HG02623 (cell line): ENCODE data around the gene SMARCA2.

ENCODE experiments used
- ATAC-seq: cut with Tn5 transposase; IDR thresholded peaks from one replicate; pipeline ENCODE4 v1.9.1; 2021; ENCODE audit warnings: moderate library complexity; ENCODE audit not compliant: unreplicated experiment

The SMARCA2 gene

DNA sequence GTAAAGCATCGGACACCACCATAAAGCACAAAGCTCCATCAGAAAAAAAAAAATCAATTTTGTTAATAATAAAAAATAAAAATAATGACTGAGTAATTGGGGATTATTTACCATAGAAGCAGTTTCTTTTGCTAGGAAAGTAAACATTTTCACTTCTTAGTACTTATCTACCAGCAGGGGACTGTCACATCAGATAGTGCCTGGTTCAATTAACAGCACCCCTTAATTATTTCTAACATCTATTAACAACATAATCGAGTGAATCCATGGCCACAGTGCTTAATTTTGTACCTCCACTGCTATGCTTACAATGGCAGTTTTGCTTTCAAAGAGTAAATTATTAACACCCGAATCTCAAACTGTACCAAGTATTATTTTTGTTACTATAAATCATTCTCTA, 221.7 kb downstream of the SMARCA2 start:
- ATAC-seq: no peak

- no peak for ATAC-seq
Observed at GRCh38 chr9:2241461-2241835, 226.3 kb downstream of the SMARCA2 start.

DNA sequence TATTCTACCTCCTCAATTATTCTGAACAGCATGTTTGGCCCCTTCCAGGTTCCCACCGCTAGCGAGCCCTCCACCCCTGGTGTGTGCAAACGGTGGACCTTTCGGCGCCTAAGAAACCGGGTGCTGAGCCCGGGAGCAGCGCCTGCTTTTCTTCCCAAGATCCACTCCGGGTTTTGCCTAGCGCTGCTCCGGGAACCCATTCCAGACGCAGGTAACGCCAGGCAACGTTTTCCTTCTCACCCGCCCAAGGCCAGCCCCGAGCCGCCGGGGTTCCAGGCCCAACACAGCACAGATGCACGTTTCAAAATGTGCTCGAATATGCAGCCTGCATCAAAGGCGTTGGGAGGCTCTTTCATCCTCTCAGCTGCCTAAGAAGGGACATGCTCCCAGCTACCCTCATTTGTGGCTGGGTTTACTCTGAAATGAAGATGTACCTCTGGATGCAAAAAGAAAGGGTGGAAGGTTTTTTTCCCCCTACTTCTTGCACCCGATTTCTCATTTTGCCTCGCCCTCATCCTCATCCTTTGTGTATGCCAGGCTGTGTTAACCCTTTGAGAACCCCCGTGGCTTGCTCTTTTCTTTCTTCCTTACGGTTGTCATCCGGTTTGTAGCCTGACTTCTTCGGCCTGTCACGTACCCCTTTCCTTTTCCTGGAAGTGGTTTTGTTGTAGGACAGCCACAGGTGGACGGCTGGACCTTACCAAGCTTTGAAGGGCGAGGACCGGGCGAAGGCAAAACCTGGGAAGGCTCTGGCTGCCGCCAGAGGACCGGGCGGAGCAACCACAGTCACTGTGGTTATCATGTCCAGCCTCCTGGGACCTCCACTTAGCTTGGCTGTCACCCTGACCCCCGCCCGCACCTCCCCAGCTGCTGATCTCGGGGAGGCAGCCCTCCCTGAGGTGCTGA, 226.9 kb downstream of the SMARCA2 start:
- ATAC-seq: peak; percentile 89

DNA sequence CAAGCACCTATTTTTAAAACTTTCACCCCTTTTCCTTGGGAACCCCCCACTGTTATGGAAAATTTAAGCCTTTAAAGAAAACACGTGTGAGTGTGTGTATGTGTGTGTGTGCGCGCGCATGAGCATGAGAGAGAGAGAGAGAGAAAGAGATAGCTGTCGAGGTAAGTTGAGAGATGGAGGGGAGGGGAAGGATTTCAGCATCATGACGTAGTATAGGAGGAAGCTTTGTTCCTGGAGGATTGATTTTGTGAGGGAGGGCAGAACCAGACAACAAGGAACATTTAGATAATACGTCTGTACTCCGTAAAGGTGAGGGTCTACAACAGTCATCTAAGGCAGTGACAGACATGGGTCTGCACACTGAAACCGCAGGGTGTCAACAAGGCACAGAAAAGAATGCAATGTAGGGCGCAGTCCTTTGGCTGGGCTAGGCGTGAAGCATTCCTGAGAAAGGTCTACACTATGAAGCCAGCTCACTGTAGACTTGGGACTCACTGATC, 227.7 kb downstream of the SMARCA2 start:
- ATAC-seq: no peak
